ENCODE data around the gene TMEM263. TPM values are rescaled to one million over a fixed set of nuclear protein-coding genes. Genes with fewer than 3 reads are reported as not detected.
"Not testable (repeated sequence)": the region's sequence is repeated elsewhere in the genome, so short reads cannot be mapped to it uniquely, and the experiment has no call there.

The TMEM263 gene
- total RNA-seq, 4 donors from 2014 or later = 36.1 to 48.1 (median 42.0) TPM

DNA sequence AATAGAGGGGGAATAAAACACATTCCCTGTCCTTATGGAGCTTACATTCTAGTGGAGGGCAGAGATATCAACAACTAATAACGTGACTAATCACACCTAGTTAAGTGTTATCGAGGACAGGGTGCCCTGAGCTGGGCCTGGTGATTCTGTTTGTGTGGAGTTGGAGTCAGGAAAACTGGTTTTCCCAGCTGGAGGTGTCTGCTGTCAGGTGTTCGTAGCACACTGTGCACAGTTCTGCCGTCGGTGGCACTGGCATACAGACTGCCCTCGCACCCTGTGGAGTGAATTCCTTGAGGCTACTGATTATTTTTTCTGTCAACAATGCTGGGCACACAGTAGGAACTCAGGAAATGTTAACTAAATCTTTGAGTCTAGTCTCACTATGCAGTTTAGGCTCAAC, 32.1 kb downstream of the TMEM263 start:
- Histone ChIP-seq H3K4me3 (peak overlapping the region in 1 of 2 donors; percentile 74), H3K27ac (peak overlapping the region; percentile 63 to 98 (median 94))
- no peak for TF ChIP-seq POLR2AphosphoS5 (IDR thresholded peaks at IDR 0.05)
- TF ChIP-seq, protein P1, sequence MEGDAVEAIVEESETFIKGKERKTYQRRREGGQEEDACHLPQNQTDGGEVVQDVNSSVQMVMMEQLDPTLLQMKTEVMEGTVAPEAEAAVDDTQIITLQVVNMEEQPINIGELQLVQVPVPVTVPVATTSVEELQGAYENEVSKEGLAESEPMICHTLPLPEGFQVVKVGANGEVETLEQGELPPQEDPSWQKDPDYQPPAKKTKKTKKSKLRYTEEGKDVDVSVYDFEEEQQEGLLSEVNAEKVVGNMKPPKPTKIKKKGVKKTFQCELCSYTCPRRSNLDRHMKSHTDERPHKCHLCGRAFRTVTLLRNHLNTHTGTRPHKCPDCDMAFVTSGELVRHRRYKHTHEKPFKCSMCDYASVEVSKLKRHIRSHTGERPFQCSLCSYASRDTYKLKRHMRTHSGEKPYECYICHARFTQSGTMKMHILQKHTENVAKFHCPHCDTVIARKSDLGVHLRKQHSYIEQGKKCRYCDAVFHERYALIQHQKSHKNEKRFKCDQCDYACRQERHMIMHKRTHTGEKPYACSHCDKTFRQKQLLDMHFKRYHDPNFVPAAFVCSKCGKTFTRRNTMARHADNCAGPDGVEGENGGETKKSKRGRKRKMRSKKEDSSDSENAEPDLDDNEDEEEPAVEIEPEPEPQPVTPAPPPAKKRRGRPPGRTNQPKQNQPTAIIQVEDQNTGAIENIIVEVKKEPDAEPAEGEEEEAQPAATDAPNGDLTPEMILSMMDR (IDR thresholded peaks at IDR 0.05) = no peak
- TF ChIP-seq EP300 (IDR thresholded peaks at IDR 0.05) = no peak
- no peak for TF ChIP-seq POLR2A (IDR thresholded peaks at IDR 0.05)

DNA sequence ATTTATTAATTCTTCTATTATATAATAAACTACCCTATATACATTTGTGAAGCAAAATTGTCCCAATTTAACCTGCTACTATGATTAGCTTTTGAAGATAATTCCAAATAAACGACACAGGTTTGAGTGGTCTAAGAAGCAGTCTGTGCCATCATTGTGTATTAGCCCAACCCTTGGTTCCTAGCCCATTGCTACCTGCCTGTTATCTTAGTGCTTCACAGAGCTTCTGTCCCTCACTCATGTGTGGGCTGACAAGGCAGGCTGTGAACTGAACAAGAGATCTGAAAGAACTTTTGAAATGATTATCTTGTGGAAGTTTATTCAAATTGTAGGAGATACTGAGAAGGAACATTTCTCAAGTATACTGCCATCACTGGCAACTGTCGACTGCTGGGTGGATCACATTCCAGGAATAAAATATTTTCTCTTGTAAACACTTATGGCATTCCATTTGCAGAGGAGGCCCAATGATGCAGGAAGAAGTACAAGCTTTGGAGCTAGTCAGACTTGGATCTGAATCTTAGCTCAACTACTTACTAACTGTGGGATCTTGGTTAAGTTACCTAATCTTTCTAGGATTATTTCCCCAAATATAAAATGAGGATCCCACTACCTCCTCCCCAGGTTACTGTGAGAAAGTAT, 39.0 kb downstream of the TMEM263 start:
- H3K4me3 ChIP-seq = no peak overlapping the region
- H3K36me3 ChIP-seq = peaks cover 0 to 41% of the 10 kb centered on the region in 2 donors
- TF ChIP-seq, protein P1 (IDR thresholded peaks at IDR 0.05) = no peak
- TF ChIP-seq EP300 (IDR thresholded peaks at IDR 0.05) (no peak), POLR2A (IDR thresholded peaks at IDR 0.05) (no peak), POLR2AphosphoS5 (IDR thresholded peaks at IDR 0.05) (no peak)
- peak overlapping the region; percentile 47 to 74 (median 62) for H3K27ac ChIP-seq
- WGBS, 2 donors (ENCODE audit: low coverage in 1 of 2) = 17 to 24% methylated on average over 2 of the region's 2 CpGs
- H3K4me1 ChIP-seq = peaks cover 0 to 16% (median 6%) of the 10 kb centered on the region in 3 donors
- no peaks in the 10 kb centered on the region for H3K9me3 ChIP-seq
- H3K27me3 ChIP-seq = no peaks in the 10 kb centered on the region
- peak; percentile 61 for ATAC-seq

More for the DNA sequence above, 32.1 kb downstream of the TMEM263 start:
- Histone ChIP-seq H3K27me3 (no peaks in the 10 kb centered on the region), H3K4me1 (peaks cover 0 to 59% (median 15%) of the 10 kb centered on the region in 3 donors), H3K36me3 (peaks cover 0 to 20% of the 10 kb centered on the region in 2 donors), H3K9me3 (no peaks in the 10 kb centered on the region)
- WGBS, 2 donors (ENCODE audit: low coverage in 1 of 2) = 82% methylated on average over 5 of the region's 6 CpGs; no CpG with 5 or more reads in 1 of the 2 donors
- no peak for ATAC-seq

DNA sequence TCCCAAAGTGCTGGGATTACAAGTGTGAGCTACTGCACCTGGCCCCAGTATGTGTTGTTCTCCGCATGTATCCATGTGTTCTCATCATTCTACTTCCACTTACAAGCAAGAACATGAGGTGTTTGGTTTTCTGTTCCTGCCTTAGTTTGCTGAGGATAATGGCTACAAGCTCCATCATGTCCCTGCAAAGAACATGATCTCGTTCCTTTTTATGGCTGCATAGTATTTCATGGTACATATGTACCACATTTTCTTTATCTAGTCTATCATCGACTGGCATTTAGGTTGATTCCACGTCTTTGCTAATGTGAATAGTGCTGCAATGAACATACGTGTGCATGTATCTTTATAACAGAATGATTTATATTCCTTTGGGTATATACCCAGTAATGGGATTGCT, 40.4 kb downstream of the TMEM263 start:
- H3K36me3 ChIP-seq = peaks cover 0 to 55% of the 10 kb centered on the region in 2 donors
- 99 to 100% methylated on average over 5 of the region's 5 CpGs for WGBS, 2 donors (ENCODE audit: low coverage in 1 of 2)
- peaks cover 0 to 14% (median 6%) of the 10 kb centered on the region in 3 donors for H3K4me1 ChIP-seq
- not testable (repeated sequence) for ATAC-seq, H3K27me3 ChIP-seq, H3K9me3 ChIP-seq, H3K4me3 ChIP-seq
- H3K27ac ChIP-seq = peak overlapping the region in 2 of 4 donors; percentile 64 to 74

DNA sequence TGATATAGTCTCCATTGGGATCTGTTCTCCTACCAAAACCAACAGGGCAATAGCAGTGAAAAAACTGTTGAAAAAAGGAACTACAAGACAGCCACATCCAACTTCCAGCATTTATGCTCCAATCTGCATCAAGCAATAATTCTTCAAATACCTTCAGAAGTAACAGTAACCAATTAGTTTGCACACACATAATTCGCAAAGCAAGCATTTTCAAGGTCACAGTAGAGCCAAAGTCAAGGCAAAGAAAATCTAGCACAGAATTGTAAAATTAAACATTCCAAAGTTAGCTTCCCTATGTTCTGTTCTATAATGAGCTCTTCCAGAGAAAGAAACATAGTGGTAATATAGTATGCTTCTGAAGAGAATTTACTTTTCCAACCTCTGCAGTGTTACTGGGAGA, 42.2 kb downstream of the TMEM263 start:
- no peak for ATAC-seq
- 90 to 91% methylated on average over 1 of the region's 1 CpG for WGBS, 2 donors (ENCODE audit: low coverage in 1 of 2)
- TF ChIP-seq POLR2A (IDR thresholded peaks at IDR 0.05) (no peak), EP300 (IDR thresholded peaks at IDR 0.05) (no peak)
- TF ChIP-seq, protein P1 (IDR thresholded peaks at IDR 0.05) = no peak
- Histone ChIP-seq H3K27me3 (no peaks in the 10 kb centered on the region), H3K9me3 (no peaks in the 10 kb centered on the region), H3K27ac (no peak overlapping the region), H3K36me3 (peaks cover 0 to 55% of the 10 kb centered on the region in 2 donors), H3K4me1 (peaks cover 0 to 14% (median 6%) of the 10 kb centered on the region in 3 donors), H3K4me3 (no peak overlapping the region)

DNA sequence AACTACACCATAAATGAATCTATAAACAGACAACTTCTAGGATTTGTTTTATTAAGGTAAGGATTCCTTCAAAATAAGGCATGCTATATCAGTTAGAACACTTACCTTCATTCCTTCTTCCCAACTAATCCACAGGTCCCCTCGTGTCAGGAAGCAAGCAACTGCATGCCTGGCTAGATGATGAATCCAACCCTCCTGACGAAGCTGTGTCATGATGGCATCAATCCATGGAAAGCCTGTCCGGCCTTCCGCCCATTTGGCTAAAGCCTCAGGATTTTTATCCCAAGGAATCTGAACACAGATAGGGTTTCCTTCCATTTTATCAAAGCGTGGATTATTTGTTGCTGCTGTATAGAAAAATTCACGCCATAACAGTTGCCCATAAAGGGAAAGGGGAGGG, 43.7 kb downstream of the TMEM263 start:
- Histone ChIP-seq H3K4me1 (peaks cover 0 to 8% (median 6%) of the 10 kb centered on the region in 3 donors), H3K36me3 (peaks cover 0 to 55% of the 10 kb centered on the region in 2 donors), H3K27ac (no peak overlapping the region), H3K27me3 (no peaks in the 10 kb centered on the region), H3K4me3 (no peak overlapping the region), H3K9me3 (no peaks in the 10 kb centered on the region)
- TF ChIP-seq EP300 (IDR thresholded peaks at IDR 0.05) (no peak), POLR2AphosphoS5 (IDR thresholded peaks at IDR 0.05) (no peak), POLR2A (IDR thresholded peaks at IDR 0.05) (no peak)
- TF ChIP-seq, protein P1 (IDR thresholded peaks at IDR 0.05) = no peak
- ATAC-seq = no peak
- WGBS, 2 donors (ENCODE audit: low coverage in 1 of 2) = 71 to 82% methylated on average over 6 of the region's 6 CpGs

DNA sequence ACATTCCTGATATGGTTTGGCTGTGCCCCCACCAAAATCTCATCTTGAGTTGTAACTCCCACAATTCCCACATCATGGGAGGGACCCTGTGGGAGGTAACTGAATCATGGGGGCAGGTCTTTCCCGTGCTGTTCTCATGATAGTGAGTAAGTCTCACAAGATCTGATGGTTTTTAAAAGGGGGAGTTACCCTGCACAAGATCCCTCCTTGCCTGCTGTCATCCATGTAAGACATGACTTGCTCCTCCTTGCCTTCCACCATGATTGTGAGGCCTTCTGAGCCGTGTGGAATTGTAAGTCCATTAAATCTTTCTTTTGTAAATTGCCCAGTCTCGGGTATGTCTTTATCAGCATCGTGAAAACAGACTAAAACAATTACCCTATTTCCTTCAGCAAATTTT, 47.0 kb downstream of the TMEM263 start:
- not testable (repeated sequence) for H3K9me3 ChIP-seq, H3K4me1 ChIP-seq, H3K4me3 ChIP-seq, H3K27ac ChIP-seq, ATAC-seq, H3K27me3 ChIP-seq
- H3K36me3 ChIP-seq = peaks cover 0 to 34% of the 10 kb centered on the region in 2 donors
- 60 to 70% methylated on average over 3 of the region's 4 CpGs for WGBS, 2 donors (ENCODE audit: low coverage in 1 of 2)

Data from gastroesophageal sphincter (tissue), 4 donors.